ENCODE measurements around the gene MRAP.

DNA sequence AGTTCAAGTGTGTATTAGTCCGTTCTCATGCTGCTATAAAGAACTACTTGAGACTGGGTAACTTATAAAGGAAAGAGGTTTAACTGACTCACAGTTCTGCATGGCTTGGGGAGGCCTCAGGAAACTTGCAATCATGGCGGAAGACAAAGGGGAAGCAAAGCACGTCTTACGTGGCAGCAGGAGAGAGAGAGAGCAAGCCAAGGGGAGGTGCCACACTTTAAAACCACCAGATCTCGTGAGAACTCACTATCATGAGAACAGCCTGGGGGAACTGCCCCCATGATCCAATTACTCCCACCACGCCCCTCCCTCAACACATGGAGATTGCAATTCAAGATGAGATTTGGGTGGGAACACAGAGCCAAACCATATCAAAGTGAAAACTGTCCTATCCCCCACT, 15.7 kb upstream of the MRAP start:
- TF ChIP-seq, protein P1, sequence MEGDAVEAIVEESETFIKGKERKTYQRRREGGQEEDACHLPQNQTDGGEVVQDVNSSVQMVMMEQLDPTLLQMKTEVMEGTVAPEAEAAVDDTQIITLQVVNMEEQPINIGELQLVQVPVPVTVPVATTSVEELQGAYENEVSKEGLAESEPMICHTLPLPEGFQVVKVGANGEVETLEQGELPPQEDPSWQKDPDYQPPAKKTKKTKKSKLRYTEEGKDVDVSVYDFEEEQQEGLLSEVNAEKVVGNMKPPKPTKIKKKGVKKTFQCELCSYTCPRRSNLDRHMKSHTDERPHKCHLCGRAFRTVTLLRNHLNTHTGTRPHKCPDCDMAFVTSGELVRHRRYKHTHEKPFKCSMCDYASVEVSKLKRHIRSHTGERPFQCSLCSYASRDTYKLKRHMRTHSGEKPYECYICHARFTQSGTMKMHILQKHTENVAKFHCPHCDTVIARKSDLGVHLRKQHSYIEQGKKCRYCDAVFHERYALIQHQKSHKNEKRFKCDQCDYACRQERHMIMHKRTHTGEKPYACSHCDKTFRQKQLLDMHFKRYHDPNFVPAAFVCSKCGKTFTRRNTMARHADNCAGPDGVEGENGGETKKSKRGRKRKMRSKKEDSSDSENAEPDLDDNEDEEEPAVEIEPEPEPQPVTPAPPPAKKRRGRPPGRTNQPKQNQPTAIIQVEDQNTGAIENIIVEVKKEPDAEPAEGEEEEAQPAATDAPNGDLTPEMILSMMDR (IDR thresholded peaks at IDR 0.05), result no peak
- no peak for TF ChIP-seq EP300 (IDR thresholded peaks at IDR 0.05)
